Chondrocyte (in vitro differentiated cells): ENCODE data around the gene M1AP. TPM values are rescaled to one million over a fixed set of nuclear protein-coding genes. Genes with fewer than 3 reads are reported as not detected.

Experiments used
- DNase-seq: peaks from one replicate; pipeline ENCODE4 v3.0.0; 2021; ENCODE audit warnings: mixed read lengths, low spot score
- H3K27ac Mint-ChIP-seq: one replicate; pipeline ENCODE4 v1.8.0; 2021; ENCODE audit warnings: mild to moderate bottlenecking, moderate library complexity, mixed read lengths; ENCODE audit not compliant: unreplicated experiment
- H3K27me3 Mint-ChIP-seq: 2 replicates; pipeline ENCODE4 v1.8.0; 2021; ENCODE audit warnings: low read depth, mixed read lengths
- H3K36me3 Mint-ChIP-seq: 2 replicates; pipeline ENCODE4 v1.8.0; 2021; ENCODE audit warnings: low read depth, mixed read lengths
- H3K4me1 Mint-ChIP-seq: 2 replicates; pipeline ENCODE4 v1.8.0; 2021; ENCODE audit warnings: low read depth, mild to moderate bottlenecking, mixed read lengths
- H3K4me3 Mint-ChIP-seq: one replicate; pipeline ENCODE4 v1.8.0; 2021; ENCODE audit warnings: mild to moderate bottlenecking, moderate library complexity, mixed read lengths; ENCODE audit not compliant: unreplicated experiment
- H3K9me3 Mint-ChIP-seq: 2 replicates; pipeline ENCODE4 v1.8.0; 2021; ENCODE audit warnings: low read depth, mixed read lengths
- CTCF ChIP-seq: fragments of 200-600 bp; sonication (generic); IDR thresholded peaks from 2 replicates; pipeline ENCODE4 v1.5.0; 2021; ENCODE audit warnings: antibody characterized with exemption, mild to moderate bottlenecking, moderate library complexity
- total RNA-seq: library from RNA; stranded (reverse); gene quantifications from 3 replicates; pipeline ENCODE4 v1.2.1, GENCODE V29; 2021

The M1AP gene
- total RNA-seq, 1 donor from 2014 or later: 0.35 TPM

GRCh38 chr2:74524955-74525716 is 123.0 kb downstream of the M1AP start:
- H3K4me1 Mint-ChIP-seq: peaks cover 19% of the 10 kb centered on the region
- DNase-seq: peak; percentile 72
- no peak for TF ChIP-seq CTCF
- H3K9me3 Mint-ChIP-seq: no peaks in the 10 kb centered on the region
- no peak overlapping the region for H3K27ac Mint-ChIP-seq
- peaks cover 19% of the 10 kb centered on the region for H3K36me3 Mint-ChIP-seq
- H3K4me3 Mint-ChIP-seq: no peak overlapping the region
- H3K27me3 Mint-ChIP-seq: peaks cover 19% of the 10 kb centered on the region

GRCh38 chr2:74524005-74524404 is 124.1 kb downstream of the M1AP start:
- Mint-ChIP-seq H3K9me3 (no peaks in the 10 kb centered on the region), H3K27me3 (peaks cover 30% of the 10 kb centered on the region), H3K4me1 (peaks cover 18% of the 10 kb centered on the region), H3K4me3 (no peak overlapping the region), H3K36me3 (peaks cover 18% of the 10 kb centered on the region), H3K27ac (no peak overlapping the region)
- peak; percentile 73 for DNase-seq
- TF ChIP-seq CTCF: no peak

- Mint-ChIP-seq H3K9me3 (no peaks in the 10 kb centered on the region), H3K36me3 (peaks cover 15% of the 10 kb centered on the region), H3K27ac (no peak overlapping the region), H3K4me1 (peaks cover 3% of the 10 kb centered on the region), H3K27me3 (peaks cover 44% of the 10 kb centered on the region), H3K4me3 (no peak overlapping the region)
- TF ChIP-seq CTCF: no peak
- DNase-seq: peak; percentile 24
Measured at GRCh38 chr2:74522516-74522915, 125.6 kb downstream of the M1AP start.

- no peak for DNase-seq
- H3K4me1 Mint-ChIP-seq: peaks cover 7% of the 10 kb centered on the region
- H3K4me3 Mint-ChIP-seq: no peak overlapping the region
- H3K9me3 Mint-ChIP-seq: no peaks in the 10 kb centered on the region
- no peaks in the 10 kb centered on the region for H3K36me3 Mint-ChIP-seq
- H3K27ac Mint-ChIP-seq: no peak overlapping the region
- peaks cover 73% of the 10 kb centered on the region for H3K27me3 Mint-ChIP-seq
- no peak for TF ChIP-seq CTCF
Measured at GRCh38 chr2:74516650-74517049, 131.5 kb downstream of the M1AP start.

- H3K4me3 Mint-ChIP-seq: peak overlapping the region; percentile 52
Measured at GRCh38 chr2:74515981-74516633, 132.0 kb downstream of the M1AP start.

More at GRCh38 chr2:74515981-74516633, 132.0 kb downstream of the M1AP start:
- no peak overlapping the region for H3K27ac Mint-ChIP-seq
- no peaks in the 10 kb centered on the region for H3K9me3 Mint-ChIP-seq
- H3K27me3 Mint-ChIP-seq: peaks cover 76% of the 10 kb centered on the region
- H3K36me3 Mint-ChIP-seq: no peaks in the 10 kb centered on the region
- DNase-seq: peak; percentile 91
- TF ChIP-seq CTCF: no peak
- H3K4me1 Mint-ChIP-seq: peaks cover 7% of the 10 kb centered on the region
